NCI-H1092 treated with DMSO at 0.1 percent for 48 hours (cell line): ENCODE results near the gene SLC36A2.
"Not testable (repeated sequence)": the region's sequence is repeated elsewhere in the genome, so short reads cannot be mapped to it uniquely, and the experiment has no call there.

Source experiments
- DNase-seq: peaks from one replicate; lab custom pipeline; 2025; lab: John Stamatoyannopoulos, UW

The SLC36A2 gene

DNA sequence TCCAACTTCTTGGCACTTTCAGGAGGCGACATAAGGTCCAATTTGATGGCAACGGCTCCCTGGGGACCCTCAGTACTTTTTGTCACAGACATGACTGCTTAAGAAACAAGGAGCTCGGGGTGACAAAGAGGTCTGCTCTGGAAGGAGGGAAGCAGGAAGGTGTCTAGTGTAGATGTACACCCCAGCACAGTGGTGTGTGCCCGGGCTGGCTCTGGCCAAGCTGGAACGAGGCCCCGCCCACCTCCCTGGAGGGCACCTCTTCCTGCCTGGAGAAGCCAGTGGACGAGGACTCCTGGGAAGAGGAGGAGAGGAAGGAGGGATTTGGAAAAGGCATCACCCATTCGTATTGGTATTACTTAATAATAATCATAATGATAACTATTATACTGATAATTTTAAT lies at the start of gene SLC36A2:
TSS of gene SLC36A2 (minus strand) at position 191 of the 400 bp plus-strand sequence. CDS start at position 92, 99 bp downstream.
- DNase-seq, result no peak

DNA sequence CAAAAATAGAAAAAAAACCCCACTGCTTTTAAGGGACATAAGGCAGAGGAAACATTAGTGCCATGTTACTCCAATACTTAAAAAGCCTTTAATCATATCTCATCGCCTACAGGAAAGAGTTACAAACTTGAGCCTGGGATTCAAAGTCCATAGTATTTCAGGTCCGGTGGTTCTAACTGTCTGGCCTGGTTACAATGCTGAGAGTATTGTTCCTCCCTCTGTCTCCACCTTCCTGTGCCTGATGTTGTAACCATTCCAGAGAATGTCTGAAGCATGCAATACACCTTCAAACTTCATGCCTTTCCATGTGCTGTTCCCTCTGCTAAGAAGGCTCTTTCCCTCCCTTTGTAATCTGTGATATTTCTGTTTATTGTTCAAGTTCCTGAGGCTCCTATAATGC lies 41.6 kb upstream of the SLC36A2 start:
- DNase-seq, result no peak

DNA sequence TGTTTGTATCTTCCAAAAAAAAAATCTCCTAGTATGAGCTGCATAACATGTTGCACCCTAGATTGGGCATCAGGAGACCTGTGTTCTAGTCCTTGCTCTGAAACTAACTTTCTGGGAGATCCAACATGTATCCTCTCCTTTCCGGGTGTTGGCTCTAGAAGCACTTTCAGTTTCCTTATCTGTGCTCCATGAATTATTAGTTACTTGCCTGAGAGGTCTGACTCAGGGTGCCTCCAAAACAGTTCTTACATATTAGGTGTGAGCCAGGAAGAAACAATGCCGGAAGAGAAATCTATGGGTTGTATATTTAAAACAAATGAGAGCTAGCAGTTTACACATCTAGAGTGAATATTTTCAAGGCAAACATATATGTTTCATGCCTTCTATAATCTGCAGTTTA lies 36.7 kb upstream of the SLC36A2 start:
- no peak for DNase-seq

DNA sequence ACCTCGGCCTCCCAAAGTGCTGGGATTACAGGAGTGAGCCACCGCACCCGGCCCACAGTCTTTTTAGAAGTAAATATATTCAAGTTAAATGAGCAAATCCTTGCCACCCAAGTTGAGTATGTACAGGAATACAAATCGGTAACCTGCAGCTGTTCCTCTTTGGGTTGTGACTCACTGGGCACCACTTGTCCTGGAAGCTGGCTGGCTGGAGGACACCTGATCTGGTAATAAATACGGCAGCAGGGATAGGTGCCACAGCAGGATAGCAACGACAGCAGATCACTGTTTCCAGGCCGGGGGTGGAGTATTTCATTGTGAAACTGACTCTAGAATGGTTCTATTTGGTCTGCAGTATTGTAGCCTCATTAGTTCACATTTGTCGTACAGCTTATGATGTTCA lies 35.7 kb upstream of the SLC36A2 start:
- DNase-seq, result peak; percentile 4

DNA sequence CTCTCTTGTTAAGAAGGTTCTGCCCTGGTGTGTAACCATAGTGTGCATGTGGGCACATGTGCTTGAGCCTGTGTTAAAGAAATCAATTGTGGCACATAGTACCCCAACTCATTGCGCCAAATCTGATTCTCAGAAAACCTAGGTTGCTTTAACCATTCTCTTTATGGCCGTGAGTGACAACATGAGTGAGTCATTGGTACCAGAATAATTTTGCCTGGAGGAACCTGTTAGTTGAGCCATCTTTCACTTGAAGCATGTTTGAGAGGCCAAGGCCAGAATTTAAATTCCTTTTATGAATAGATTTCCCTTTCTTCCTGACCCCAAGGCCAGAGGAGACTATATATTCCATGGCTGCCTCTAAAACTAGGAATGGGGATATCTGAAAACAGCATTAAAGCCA lies 35.2 kb upstream of the SLC36A2 start:
- no peak for DNase-seq

DNA sequence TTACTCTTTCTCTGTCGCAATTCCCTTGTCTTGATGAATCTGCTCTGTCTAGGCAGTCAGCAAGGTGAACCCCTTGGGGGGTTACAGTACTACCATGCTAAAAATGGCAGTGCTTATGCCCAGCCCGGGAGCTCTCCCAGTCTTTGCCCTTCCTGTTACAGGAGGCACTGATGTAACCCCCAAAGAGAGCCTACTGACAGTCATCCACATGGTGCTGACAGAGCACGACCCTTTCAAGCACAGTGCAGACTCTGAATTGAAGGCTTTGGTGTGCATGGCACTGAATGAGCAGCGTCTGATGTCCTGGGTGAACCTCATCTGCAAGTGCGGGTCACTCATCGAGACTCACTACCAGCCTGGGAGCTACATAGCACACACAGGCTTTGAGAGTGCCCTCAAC lies 34.5 kb upstream of the SLC36A2 start:
- no peak for DNase-seq

DNA sequence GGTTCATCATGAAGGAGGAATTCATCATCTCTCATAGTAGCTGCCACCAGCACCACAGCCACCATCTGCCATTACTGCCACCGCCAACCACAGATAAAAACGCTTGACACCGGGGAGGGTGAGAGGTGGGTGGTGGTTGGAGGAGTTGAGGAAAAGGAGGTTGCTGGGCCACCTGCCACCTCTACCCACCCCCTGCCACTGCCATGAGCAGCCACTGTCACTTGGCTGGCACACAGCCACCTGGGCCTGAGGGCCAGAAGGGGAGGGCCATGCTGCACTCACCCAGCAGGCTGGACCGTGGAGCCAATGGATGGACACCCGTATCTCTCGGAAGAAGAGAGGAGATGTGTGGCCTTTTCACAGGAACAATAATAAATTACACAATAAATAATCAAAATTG lies 31.3 kb upstream of the SLC36A2 start:
- DNase-seq, result no peak

DNA sequence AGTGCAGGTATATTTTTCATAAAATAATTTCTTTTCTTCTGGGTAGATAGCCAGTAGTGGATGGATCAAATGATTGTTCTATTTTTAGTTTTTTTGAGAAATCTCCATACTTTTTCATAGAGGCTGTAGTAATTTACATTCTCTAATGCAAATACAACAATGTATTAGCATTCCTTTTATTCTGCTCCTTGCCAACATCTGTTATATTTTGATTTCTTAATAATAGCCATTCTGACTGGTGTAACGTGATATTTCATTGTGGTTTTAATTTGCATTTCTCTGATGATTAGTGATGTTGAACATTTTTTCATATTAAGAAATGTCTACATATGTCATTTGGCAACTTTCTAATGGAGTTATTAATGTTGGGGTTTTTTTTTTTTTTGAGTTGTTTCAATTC lies 27.2 kb upstream of the SLC36A2 start:
- DNase-seq, result no peak

DNA sequence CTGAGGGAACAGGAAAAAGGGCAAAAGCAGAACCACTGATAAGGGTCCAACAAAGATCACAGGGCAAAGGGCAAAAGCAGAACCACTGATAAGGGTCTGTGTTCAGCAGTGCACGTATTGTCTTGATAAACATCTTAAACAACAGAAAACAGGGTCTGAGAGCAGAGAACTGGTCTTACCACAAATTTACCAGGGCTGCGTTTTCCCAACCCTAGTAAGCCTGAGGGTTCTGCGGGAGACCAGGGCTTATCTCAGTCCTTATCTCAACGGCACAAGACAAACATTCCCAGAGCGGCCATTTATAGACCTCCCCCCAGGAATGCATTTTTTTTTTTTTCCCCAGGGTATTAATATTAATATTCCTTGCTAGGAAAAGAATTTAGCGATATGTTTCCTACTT lies 19.7 kb upstream of the SLC36A2 start:
- DNase-seq, result not testable (repeated sequence)

DNA sequence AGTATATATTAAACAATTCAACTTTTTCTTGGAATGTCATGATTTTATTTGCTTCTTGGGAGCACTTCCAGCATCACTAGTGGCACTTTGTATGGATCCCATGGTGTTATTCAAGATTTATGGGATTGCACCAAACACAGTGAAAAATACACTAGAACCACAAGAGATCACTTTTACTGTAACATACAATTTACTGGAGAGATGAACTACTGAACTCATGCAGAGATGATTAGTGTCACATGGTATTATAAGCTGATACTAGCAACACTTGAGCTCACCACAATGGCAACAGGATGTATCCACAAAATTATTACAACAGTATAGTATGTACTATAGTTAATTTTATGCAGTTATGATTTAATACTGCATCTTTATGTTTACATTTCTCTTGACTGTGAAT lies 16.3 kb upstream of the SLC36A2 start:
- DNase-seq, result no peak

DNA sequence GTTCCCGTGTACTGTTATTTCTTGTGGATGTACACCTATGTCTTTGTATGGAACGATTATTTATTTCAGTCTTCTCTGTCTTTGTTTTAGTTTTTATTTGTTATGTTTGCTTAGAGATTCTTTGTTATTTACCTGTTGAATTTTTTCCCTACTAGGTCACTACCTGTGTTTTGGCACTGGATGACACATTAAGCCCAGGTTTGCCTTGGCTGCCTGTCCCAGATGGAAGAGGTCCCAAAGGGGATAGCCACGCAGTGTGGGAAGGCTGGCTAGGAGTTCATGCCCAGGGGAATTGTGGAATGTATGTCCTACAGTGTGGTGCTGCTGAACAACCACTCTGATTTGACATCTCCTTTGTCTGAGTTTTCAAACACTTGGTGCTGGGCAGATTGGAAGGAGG lies 15.6 kb upstream of the SLC36A2 start:
- DNase-seq, result no peak

DNA sequence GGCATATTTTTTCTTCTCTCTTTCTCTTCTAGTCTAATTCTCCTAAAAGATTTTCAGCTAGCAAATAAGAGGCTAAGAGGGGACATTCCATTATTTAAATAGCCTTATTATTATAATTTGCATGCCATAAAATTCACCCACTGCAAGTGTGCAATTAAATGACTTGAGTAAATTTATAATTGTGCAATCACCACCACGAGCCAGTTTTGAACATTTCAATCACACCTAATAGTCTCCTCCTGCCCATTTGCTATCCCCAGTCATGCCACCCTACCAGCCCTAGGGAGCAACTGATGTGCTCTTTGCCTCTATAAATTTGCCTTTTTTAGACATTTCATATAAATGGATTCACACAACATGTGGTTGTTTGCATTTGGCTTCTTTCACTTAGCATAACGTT lies 12.0 kb upstream of the SLC36A2 start:
- no peak for DNase-seq

DNA sequence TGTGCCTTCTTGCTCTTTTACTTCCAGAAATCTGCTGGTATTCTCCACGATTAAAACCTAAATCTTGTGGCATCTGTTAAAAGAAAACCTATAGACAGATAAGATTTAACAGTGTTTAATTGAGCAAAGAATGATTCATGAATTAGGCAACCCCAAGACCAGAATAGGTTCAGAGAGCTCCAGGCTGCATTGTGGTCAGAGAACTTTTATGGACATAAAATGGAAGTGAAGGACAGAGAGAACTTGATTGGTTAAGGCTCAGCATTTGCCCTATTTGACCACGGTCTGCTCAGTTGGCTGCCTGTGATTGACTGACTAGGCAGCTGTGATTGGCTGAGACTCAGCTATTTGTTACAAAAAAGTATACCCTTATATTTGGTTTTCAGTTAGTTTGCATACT lies 10.4 kb upstream of the SLC36A2 start:
- no peak for DNase-seq

DNA sequence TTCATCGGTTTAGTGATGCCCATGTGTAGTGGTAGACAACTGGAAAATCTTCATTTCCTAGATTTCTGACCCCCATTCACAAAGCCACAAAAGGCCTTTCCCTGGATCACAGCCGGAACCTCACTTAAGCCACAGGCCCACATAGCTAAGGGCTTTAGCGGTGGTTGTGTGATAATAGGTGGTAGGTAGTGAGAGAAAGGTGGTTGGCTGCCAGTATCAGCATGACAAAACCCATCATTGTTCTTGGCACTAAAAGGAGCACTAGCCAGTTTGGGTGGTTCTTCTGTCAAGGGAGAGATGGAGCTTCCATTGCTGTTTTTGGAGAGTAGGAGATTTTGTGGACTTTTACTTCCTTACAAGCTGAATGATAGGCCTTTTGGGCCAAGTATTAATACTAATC lies 9.7 kb upstream of the SLC36A2 start:
- DNase-seq, result no peak

DNA sequence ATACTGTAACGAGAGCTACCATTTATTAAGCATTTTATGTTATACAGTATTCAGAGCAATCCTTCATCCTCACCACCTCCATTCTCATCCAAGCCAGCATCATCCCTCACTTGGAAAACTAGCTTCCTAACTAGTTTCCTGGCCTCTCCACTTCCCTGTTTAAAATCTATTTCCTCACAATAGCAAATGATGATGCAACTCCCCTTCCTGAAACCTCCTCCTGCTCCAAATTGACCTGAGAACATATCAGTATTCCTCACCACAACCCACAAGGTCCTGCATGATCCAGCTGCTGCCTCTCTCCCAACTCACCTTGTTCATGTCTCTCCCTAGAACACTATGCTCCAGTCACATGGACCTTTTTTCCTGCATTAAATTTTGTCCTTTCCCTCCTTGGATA lies 4.3 kb upstream of the SLC36A2 start:
- no peak for DNase-seq

DNA sequence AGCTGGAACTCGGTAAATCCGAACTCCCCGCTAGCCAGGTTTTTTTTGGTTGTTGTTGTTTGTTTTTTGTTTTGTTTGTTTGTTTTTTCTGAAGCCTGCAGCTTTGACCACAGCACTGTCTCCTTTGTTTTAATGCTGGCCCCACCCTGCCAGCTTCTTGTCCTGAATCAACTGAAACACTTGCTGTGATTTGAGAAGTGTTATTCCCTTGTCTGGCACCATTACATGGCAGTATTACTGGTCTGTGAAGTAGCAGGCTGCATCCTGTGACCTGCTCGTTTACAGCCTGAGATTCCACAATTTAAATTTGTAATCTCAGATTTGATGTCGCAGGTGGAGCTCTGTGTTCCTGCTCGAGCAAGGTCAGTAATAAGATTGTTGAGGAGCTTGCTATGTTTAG lies 1.4 kb upstream of the SLC36A2 start:
- DNase-seq, result no peak

DNA sequence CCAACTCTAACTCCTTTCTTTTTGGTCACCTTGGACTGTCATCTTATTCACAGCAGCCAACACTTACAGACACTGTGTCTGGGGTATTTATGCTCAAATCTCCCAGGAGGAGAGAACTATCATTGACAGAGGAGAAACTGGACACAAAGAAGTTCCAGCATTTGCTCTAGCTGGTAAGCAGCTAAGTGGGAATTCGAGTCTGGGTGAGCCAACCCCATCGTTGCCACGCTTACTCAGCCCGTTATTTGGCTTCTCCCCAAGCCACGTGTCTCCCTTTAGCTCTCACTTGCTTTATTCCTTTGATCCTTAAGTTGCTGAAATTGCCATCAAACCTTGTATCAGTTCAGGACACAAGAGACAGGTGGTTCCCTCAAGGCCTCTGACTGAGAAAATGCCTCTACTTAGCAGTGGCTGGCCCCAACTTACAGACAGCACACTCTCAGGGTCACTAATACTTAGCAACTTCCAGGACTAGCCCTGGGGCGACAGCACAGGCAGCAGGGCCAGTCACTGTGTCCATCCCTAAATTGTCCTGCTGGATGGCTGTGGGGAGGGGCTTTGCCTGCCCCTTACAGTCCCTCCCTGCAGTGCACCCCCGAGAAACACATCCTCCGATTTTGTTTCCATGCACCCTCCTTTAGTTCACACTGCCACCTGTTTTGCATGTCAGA lies 1.4 kb downstream of the SLC36A2 start:
- DNase-seq, result no peak

DNA sequence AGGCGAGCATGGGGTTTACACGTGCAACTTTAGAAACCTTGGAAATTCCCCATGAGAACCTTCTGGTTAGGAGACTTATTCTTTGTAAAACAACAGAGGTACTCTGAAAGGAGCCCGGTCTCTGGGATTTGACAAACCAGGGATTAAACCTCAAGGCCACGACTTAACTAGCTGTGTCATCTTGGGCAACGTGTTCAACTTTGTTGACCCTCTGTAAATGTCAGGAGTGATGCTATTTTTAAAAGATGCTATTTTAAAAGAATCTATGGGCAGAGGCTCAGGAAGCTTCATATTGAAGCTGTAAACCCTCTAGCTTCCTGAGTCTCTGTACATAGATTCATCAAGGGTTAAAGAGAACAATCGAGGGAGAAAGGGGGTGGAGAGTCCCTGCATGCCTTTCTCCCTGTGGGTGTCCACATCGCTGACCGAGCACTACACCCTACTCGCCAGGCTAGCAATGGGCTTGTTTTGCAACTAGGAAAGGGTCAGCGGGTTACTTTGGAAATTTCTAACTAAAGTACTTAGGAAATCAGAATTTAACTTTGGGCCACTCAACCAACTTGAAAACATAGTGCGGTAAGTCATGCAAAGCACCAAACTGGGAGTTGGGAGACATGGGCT lies 2.1 kb downstream of the SLC36A2 start:
- DNase-seq, result no peak

DNA sequence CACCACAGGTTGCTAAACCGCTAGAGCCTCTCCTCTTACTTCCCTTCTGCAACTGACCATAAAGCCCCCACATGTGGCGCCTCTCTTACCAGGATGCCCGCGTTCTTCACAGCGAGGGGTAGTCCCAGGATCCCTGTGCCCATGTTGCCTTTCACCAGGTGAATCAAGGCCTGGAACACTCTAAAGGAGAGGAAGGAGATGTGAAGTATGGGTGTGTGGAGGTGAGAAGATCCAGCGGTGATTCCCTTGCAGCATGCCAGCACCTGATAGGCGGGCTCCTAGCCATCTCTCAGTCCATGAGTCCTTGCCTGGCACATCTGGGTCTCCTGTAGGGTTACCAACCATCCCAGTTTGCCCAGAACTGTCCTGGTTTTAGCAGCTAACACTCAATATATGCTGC lies 3.3 kb downstream of the SLC36A2 start:
- DNase-seq, result no peak

DNA sequence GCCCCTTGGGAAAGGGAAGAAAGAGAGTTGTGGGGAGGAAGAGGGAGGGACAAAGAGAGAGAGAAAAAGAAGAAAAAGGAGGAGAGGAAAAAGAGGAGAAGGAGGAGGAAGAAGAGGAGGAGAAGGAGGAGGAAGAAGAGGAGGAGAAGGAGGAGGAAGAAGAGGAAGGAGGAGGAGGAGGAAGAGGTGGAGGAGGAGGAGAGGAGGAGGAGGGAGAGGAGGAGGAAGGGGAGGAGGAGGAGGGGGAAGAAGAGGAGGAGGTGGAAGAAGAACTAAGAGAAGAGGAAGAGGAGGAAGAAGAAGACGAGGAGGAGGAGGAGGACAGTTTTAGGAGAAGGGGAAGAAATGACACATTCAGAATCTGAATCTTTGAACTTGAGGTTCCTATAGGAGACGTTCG lies 7.4 kb downstream of the SLC36A2 start:
- no peak for DNase-seq

DNA sequence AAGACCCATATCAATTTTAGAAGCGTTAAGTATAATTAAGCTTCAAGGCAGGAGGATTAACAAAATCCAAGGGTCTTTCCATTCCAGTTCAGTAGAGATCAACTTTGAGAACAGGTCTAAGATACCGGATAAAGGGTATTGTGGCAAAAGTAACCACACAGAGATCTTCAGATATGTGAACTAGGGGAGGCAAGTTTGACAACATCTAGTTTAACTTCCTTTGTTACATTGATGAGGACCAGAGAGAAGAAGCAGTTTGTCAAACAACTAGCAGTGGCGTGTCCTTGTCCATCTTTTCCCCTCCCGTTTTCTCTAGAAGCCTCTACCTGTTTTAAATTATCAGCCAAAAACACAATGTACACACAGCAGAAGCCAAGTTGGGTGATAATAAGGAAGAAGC lies 8.6 kb downstream of the SLC36A2 start:
- DNase-seq, result no peak

DNA sequence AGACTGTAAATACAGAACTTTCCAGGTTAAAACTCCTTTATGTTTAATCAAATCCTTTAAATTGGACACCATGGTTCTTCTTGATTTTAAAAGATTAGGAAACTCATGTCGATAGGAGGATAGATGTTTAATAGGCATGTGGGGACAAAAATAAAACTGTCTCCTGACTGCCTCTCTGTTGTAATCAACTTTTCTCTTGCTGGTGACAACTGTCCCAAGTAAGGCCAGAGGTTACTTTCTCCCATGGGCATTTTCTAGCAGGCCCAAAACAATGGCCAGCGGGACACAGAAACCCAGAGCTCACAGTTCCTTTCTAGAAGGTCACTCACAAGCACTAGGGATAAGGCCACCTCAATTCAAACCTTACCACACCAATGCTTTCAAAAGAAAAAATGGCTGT lies 14.5 kb downstream of the SLC36A2 start:
- DNase-seq, result no peak

DNA sequence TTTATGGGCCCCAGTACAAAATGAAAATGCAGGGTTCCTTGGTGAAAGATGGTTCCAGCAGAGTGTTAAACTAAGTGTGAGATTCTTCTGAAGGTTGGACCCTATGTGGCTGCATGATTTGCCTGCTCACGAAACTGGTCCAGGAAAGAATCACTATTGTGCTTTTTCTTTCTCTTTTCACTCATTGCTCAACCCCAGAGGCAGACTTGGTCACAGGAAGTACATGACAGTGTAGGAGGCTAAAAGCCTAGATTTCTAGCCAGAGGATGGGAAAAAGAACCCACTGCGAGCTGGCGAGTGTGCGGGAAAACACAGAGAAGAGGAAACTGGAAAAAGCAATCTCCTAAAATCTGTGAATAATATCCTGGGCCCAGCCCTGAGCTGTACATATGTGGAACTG lies 18.6 kb downstream of the SLC36A2 start:
- no peak for DNase-seq

DNA sequence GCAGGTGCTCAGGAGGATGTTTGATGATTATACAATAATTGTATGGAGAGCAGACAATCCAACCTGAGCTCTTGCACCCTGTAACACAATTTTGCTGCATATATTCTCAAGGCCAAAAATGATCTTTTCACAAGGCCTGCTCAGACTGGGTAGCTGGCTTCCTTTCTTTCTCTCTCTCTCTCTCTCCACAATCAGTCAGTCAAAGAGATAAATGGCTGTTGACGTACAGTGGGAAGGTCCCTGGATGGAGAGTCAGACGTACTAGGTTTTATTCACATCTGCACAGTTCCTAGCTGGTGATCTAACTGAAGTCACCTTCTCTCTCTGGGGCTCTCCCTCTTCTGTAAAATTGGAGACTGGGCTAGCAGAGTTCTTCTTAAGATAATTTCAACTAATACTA lies 19.8 kb downstream of the SLC36A2 start:
- no peak for DNase-seq
